ENCODE measurements around the gene ZNF30.
"Not testable (repeated sequence)": the region's sequence is repeated elsewhere in the genome, so short reads cannot be mapped to it uniquely, and the experiment has no call there.

Gene ZNF30

GRCh38 chr19:34960103-34960805 is 33.6 kb downstream of the ZNF30 start:
- no peak for DNase-seq (ENCODE audit: low read depth)

GRCh38 chr19:34960940-34961679 is 34.4 kb downstream of the ZNF30 start:
- no peak for DNase-seq (ENCODE audit: low read depth)

- DNase-seq (ENCODE audit: low read depth): no peak
Measured at GRCh38 chr19:34961775-34962686, 35.3 kb downstream of the ZNF30 start.

- DNase-seq (ENCODE audit: low read depth): no peak
Measured at GRCh38 chr19:34962687-34963572, 36.2 kb downstream of the ZNF30 start.

GRCh38 chr19:34963573-34964406 is 37.1 kb downstream of the ZNF30 start, which contains the start of gene ZNF792:
ZNF792 (minus strand) TSS chr19:34964229; CDS start chr19:34963662, 567 bp downstream.
- DNase-seq (ENCODE audit: low read depth): peak; percentile 25

GRCh38 chr19:34964598-34964997 is 37.9 kb downstream of the ZNF30 start:
- DNase-seq (ENCODE audit: low read depth): no peak

GRCh38 chr19:34965505-34965904 is 38.8 kb downstream of the ZNF30 start:
- DNase-seq (ENCODE audit: low read depth): not testable (repeated sequence)

- DNase-seq (ENCODE audit: low read depth): no peak
Measured at GRCh38 chr19:34967551-34967950, 40.8 kb downstream of the ZNF30 start.

- no peak for DNase-seq (ENCODE audit: low read depth)
Measured at GRCh38 chr19:34969721-34970120, 43.0 kb downstream of the ZNF30 start.

- DNase-seq (ENCODE audit: low read depth): not testable (repeated sequence)
Measured at GRCh38 chr19:34970185-34970780, 43.6 kb downstream of the ZNF30 start.

- DNase-seq (ENCODE audit: low read depth): no peak
Measured at GRCh38 chr19:34972163-34972705, 45.5 kb downstream of the ZNF30 start.

- DNase-seq (ENCODE audit: low read depth): no peak
Measured at GRCh38 chr19:34974646-34975045, 47.9 kb downstream of the ZNF30 start.

GRCh38 chr19:34975056-34975455 is 48.4 kb downstream of the ZNF30 start:
- no peak for DNase-seq (ENCODE audit: low read depth)

GRCh38 chr19:34976611-34977010 is 49.9 kb downstream of the ZNF30 start:
- DNase-seq (ENCODE audit: low read depth): no peak

GRCh38 chr19:34979819-34980640 is 53.3 kb downstream of the ZNF30 start:
- no peak for DNase-seq (ENCODE audit: low read depth)

- DNase-seq (ENCODE audit: low read depth): no peak
Measured at GRCh38 chr19:34982275-34982674, 55.6 kb downstream of the ZNF30 start.

- no peak for DNase-seq (ENCODE audit: low read depth)
Measured at GRCh38 chr19:34983786-34984185, 57.1 kb downstream of the ZNF30 start.

GRCh38 chr19:34984287-34984686 is 57.6 kb downstream of the ZNF30 start:
- DNase-seq (ENCODE audit: low read depth): no peak

Measured in stimulated activated CD4-positive, alpha-beta T cell treated with anti-CD3 and anti-CD28 coated beads, Interleukin-2, amount 100 ng/mL, for 4 hours (primary cell).